Germinal center (tissue), 1 donor: ENCODE results near the gene RAMP3.

Experiments used
- DNase-seq: peaks from one replicate; pipeline ENCODE4 v3.0.0; 2012; ENCODE audit warnings: mixed read lengths, low spot score

The RAMP3 gene

GRCh38 chr7:45223728-45224630 lies 66.4 kb downstream of the RAMP3 start:
- DNase-seq, result no peak

- DNase-seq, result no peak
These were observed 67.2 kb downstream of the RAMP3 start for GRCh38 chr7:45224832-45225231.

DNA sequence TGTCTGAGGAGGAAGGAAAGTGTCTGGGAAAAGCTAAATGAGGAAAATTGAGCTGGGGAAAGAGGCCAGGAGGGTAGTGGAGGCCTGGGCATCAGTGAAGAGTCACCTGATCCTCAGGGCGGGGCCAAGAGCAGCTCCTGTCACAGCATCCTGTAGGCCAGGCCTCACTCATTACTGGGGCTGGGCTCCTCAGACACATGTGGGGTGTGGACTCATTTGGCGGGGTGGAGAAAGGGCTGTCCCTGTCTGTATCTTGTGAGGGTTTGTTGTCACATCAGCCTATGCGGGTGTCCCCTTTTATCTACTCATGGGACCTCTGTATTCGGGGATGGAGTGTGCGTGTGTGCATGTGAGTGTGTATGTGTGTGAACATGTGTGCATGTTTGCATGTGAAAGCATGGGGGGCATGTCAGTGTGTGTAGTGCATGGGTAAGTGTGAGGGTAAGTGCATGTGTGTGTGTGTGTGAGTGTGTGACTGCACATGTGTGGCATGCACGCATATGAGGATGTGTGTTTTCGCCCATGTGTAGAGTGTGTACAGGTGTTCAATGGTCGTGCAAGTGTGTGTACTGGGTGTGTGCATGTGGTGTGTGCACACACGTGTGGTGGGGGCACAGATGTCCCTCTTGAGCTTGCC lies 67.8 kb downstream of the RAMP3 start:
- no peak for DNase-seq

DNA sequence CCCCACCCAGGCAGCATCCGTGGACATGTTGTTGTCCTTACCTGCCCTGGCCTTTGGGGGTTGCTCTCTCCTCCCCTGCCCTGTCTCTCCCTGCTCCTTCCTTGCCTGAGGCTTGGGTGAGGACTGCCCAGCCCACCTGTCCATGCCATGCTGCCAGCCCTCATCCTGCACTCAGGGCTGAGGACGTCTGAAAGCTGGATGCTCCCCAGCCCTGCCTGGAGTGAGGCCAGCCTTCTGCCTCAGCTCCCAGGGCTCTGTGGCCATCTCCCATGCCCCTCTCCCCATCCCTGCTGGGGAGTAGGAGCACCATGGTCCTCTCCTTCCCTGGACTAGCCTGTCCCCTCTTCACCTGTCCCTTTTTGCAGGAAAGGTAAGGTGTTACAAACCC lies 68.4 kb downstream of the RAMP3 start:
- no peak for DNase-seq

DNA sequence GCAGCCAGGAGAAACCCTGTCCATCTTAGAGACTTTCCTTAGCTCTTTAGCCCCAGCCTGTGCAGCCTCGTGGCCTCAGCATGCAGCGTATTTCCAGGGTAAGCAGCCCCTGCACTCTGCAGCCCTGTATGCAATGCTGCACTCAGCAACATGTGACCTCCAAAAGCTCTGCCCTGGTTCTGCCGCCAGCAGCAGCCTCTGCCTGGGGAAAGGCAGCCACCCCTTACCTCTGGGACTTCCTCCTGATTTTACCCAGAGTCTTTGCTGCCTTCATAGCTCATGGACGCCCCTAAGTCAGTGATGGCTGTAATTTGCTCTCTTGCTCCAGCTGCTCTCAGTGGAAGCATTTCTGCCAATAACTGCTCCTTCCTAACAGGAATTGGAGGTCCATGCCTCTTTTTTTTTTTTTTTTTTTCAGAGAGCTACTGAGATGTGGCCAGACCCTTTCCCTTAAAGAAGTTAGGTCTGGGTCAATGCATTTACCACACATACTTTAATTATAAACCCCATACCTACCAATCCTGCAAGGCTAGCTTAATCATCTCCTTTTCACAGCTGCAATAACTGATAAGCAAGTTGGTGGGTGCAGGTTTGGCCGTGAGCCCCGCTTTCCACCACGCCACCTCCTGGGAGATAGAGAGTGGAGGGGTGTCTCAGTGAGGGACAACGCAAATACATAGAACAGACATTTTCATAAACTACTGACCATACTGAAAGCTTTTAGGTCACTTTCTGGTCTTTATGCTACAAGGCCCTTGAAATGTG lies 71.7 kb downstream of the RAMP3 start:
- DNase-seq, result no peak

GRCh38 chr7:45230083-45230482 lies 72.5 kb downstream of the RAMP3 start:
- DNase-seq, result no peak

GRCh38 chr7:45230611-45231165 lies 73.1 kb downstream of the RAMP3 start:
- DNase-seq, result no peak

- DNase-seq, result no peak
These were observed 75.7 kb downstream of the RAMP3 start for GRCh38 chr7:45233249-45233775.
